ENCODE results near the gene SCUBE3.

DNA sequence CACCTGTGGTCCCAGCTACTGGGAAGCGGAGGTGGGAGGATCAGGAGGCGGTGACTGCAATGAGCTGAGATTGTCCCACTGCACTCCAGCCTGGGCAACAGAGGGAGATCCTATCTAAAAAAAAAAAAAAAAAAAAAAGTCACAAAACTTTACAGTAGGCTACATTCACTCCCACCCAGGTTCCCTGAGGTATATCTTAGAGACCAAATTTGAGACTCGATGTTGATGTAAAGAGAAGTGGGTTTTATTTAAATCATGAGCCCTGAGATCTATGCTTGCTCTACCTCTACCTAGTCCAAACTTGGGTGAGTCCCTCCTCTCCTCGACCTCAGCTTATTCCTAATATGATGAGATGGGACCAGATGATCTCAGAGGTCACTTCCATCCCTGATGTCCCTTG lies 75.1 kb downstream of the SCUBE3 start:
- TF ChIP-seq GATA3 (IDR thresholded peaks at IDR 0.05; ENCODE audit: low read depth, low read length) (no peak), GATA2 (IDR thresholded peaks at IDR 0.05; ENCODE audit: low read depth, low read length) (no peak)
